ENCODE measurements around the gene SLC12A6. TPM values are rescaled to one million over a fixed set of nuclear protein-coding genes. Genes with fewer than 3 reads are reported as not detected.

Gene SLC12A6
- polyA plus RNA-seq, 1 donor from 2014 or later = 7.3 TPM

GRCh38 chr15:34336991-34337556, 507 bp downstream of the SLC12A6 start:
- H3K27ac ChIP-seq (ENCODE audit: low read length) = peak overlapping the region; percentile 71
- peak overlapping the region; percentile 96 for H3K4me2 ChIP-seq (ENCODE audit: low read length)
- H4K20me1 ChIP-seq (ENCODE audit: insufficient read depth) = no peaks in the 10 kb centered on the region
- H3K9ac ChIP-seq (ENCODE audit: low read length) = peak overlapping the region; percentile 79
- no peaks in the 10 kb centered on the region for H3K27me3 ChIP-seq (ENCODE audit: insufficient read depth, low read depth, low read length)
- H3K79me2 ChIP-seq (replicated peaks; ENCODE audit: insufficient read depth, low read length) = peaks cover 19% of the 10 kb centered on the region
- no peaks in the 10 kb centered on the region for H3K9me2 ChIP-seq (ENCODE audit: insufficient read depth, low read length)
- no peak for TF ChIP-seq RAD21 (conservative IDR thresholded peaks at IDR 0.05)
- TF ChIP-seq, protein P1, sequence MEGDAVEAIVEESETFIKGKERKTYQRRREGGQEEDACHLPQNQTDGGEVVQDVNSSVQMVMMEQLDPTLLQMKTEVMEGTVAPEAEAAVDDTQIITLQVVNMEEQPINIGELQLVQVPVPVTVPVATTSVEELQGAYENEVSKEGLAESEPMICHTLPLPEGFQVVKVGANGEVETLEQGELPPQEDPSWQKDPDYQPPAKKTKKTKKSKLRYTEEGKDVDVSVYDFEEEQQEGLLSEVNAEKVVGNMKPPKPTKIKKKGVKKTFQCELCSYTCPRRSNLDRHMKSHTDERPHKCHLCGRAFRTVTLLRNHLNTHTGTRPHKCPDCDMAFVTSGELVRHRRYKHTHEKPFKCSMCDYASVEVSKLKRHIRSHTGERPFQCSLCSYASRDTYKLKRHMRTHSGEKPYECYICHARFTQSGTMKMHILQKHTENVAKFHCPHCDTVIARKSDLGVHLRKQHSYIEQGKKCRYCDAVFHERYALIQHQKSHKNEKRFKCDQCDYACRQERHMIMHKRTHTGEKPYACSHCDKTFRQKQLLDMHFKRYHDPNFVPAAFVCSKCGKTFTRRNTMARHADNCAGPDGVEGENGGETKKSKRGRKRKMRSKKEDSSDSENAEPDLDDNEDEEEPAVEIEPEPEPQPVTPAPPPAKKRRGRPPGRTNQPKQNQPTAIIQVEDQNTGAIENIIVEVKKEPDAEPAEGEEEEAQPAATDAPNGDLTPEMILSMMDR (IDR thresholded peaks at IDR 0.05; ENCODE audit: poor library complexity, severe bottlenecking) = no peak
- TF ChIP-seq REST (IDR thresholded peaks at IDR 0.05; ENCODE audit: borderline replicate concordance) = no peak
- TF ChIP-seq SMC3 (conservative IDR thresholded peaks at IDR 0.05; ENCODE audit: poor library complexity) = no peak
- no peak for TF ChIP-seq EZH2 (IDR thresholded peaks at IDR 0.05; ENCODE audit: borderline replicate concordance, insufficient read depth, low read length, poor library complexity, severe bottlenecking)
- no peak for TF ChIP-seq TAF1 (IDR thresholded peaks at IDR 0.05; ENCODE audit: low read depth)
- TF ChIP-seq EP300 (conservative IDR thresholded peaks at IDR 0.05; ENCODE audit: poor library complexity, severe bottlenecking) = no peak
- no peak for TF ChIP-seq MXI1 (conservative IDR thresholded peaks at IDR 0.05; ENCODE audit: poor library complexity, severe bottlenecking)
- TF ChIP-seq POLR2AphosphoS5 (IDR thresholded peaks at IDR 0.05) = no peak
- peak overlapping the region; percentile 99 for H3K4me3 ChIP-seq (ENCODE audit: low read length)
- peak overlapping the region; percentile 94 for H2AFZ ChIP-seq (ENCODE audit: low read depth, low read length)
- H3F3A ChIP-seq (ENCODE audit: insufficient read depth, low read length, poor library complexity, severe bottlenecking) = no peaks in the 10 kb centered on the region
- H3K36me3 ChIP-seq (ENCODE audit: insufficient read depth, low read length) = no peaks in the 10 kb centered on the region
- no peaks in the 10 kb centered on the region for H3K9me3 ChIP-seq (ENCODE audit: low read length)

DNA sequence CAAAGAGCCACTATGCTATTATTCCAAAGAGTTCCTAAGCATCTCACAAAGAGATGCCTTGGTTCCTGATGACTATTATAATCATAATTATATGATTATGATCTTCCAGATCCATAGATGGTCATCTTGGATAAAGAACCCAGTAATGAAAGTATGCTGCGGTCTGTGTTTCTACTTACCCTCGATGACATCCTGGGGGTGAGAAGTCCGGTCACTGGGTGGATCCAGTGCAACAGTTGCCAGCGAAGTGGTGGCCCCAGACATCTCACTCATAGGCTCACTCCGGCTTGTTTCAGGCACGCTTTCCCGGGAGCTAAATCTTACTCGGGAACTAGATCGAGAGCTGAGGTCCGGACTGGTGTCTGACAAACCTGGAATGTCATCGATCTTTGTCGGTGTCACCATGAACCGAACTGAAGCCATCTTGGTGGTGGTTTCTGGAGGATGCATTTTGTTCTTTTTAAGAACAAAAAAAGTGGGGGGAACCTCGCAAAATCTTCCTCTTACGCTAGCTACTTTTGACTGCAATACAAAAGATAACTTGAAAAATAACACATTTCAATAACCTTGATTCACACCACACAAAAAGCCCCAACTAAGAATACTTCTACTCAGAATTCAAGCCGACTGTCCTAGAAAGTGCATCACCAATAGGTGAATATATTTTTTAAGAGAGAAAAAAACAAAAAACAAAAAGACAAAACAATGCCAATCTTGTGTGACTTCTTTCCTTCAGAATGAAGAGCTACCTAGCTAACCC, 1.2 kb downstream of the SLC12A6 start:
- Histone ChIP-seq H2AFZ (ENCODE audit: low read depth, low read length) (peak overlapping the region; percentile 94), H3K9me3 (ENCODE audit: low read length) (no peaks in the 10 kb centered on the region), H3K79me2 (replicated peaks; ENCODE audit: insufficient read depth, low read length) (peaks cover 12% of the 10 kb centered on the region), H3K27ac (ENCODE audit: low read length) (no peak overlapping the region), H3K27me3 (ENCODE audit: insufficient read depth, low read depth, low read length) (no peaks in the 10 kb centered on the region), H3K4me3 (ENCODE audit: low read length) (peak overlapping the region; percentile 99), H3K4me2 (ENCODE audit: low read length) (peak overlapping the region; percentile 96), H3K9ac (ENCODE audit: low read length) (peak overlapping the region; percentile 79), H3K9me2 (ENCODE audit: insufficient read depth, low read length) (no peaks in the 10 kb centered on the region), H4K20me1 (ENCODE audit: insufficient read depth) (no peaks in the 10 kb centered on the region), H3K36me3 (ENCODE audit: insufficient read depth, low read length) (no peaks in the 10 kb centered on the region), H3F3A (ENCODE audit: insufficient read depth, low read length, poor library complexity, severe bottlenecking) (no peaks in the 10 kb centered on the region)
- no peak for TF ChIP-seq RAD21 (conservative IDR thresholded peaks at IDR 0.05)
- no peak for TF ChIP-seq POLR2AphosphoS5 (IDR thresholded peaks at IDR 0.05)
- no peak for TF ChIP-seq EZH2 (IDR thresholded peaks at IDR 0.05; ENCODE audit: borderline replicate concordance, insufficient read depth, low read length, poor library complexity, severe bottlenecking)
- TF ChIP-seq MXI1 (conservative IDR thresholded peaks at IDR 0.05; ENCODE audit: poor library complexity, severe bottlenecking) = no peak
- no peak for TF ChIP-seq REST (IDR thresholded peaks at IDR 0.05; ENCODE audit: borderline replicate concordance)
- TF ChIP-seq EP300 (conservative IDR thresholded peaks at IDR 0.05; ENCODE audit: poor library complexity, severe bottlenecking) = no peak
- TF ChIP-seq SMC3 (conservative IDR thresholded peaks at IDR 0.05; ENCODE audit: poor library complexity) = no peak
- TF ChIP-seq, protein P1 (IDR thresholded peaks at IDR 0.05; ENCODE audit: poor library complexity, severe bottlenecking) = no peak

Data from neural cell (in vitro differentiated cells).